GM19099 (cell line): ENCODE measurements around the gene CHST10.

Experiments used
- POLR2A ChIP-seq: IDR thresholded peaks from 3 replicates; pipeline ENCODE4 v1.6.1; 2011; ENCODE audit warnings: low read depth; ENCODE audit not compliant: insufficient read length; ENCODE audit errors: extremely low read depth

CHST10 gene

DNA sequence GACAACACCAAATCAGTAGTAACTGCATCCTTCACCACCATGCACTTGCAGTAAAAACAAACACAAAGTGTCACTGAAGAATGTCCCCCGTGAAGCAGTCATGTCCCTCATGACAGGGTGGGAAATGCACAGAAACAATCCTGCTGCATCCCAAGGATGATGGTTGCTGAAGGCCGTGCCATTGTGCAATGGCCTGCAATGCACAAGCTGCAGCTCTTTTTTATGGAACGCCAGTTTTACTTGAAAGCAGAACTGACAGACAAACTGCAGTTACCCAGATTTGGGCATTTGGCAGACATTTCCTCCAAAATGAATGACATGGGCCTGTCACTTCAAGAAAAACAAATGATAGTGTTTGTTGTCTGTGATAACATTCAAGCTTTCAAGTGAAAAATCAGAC lies 2.4 kb upstream of the CHST10 start:
- TF ChIP-seq POLR2A = no peak

DNA sequence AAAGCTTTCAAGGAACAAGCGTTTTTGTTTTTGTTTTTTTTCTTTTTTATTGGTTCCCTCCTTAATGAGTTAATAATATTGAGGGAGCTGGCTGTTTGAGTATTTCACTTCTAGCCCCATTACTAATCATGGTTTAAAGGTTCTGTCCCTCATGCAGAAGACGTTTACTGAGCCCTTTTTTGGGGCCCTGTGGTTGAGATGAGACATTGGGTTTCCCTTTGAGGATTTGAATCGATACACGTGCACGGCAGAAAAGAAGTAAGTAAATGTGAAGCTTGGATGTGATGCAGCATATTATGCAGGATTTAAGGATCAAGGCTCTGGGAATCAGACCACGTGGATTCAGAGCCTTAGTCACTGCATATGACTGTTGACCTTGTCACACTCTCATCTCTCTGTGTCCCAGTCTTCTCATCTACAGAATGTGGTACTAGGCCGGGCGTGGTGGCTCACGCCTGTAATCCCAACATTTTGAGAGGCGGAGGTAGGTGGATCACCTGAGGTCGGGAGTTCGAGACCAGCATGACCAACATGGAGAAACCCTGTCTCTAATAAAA lies 1.0 kb upstream of the CHST10 start:
- TF ChIP-seq POLR2A = no peak

DNA sequence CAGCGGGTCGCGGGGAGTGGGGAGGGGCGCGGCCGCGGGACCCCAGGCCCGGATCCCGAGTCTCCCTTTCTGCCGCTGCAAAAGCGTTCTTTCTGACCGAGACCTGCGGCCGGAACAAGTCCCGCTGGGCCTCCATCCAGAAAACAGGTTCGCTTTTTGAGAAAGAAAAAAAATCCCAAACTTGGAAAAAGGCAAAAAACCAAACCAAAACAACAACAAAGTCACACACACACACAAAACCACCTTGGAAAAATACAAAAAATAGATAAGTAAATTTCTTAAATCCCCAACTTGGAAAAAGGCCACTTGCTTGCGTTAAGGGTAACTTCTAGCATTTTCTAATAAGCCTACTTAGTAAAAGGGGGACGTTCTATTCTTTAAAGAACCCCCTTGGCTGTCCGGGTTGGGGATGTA lies 250 bp upstream of the CHST10 start:
- no peak for TF ChIP-seq POLR2A

DNA sequence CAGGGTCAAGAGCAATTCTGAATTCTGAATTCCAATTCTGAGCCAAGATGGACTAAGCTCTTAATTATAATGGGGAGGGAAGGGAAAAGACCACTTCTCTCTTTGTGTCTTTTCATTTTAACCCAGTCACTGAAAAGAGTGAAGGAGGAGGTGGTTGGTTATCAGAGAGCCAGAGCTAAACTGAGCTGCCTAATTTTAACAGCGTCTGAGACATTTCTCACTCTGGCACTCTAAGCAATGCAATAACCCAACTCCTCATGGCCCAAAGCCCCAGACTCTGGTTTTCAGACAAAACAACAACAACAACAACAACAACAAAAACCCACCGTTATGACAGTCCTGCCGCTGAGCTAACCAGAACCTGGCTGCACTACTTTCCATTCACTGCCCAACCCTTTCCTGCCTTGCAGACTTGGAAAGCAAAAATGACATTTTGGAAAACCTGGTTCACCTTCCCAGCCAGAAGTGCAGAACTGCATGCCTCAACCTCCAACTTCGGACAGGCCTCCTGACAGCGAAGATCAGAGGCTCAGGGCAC lies 1.0 kb downstream of the CHST10 start:
- no peak for TF ChIP-seq POLR2A

DNA sequence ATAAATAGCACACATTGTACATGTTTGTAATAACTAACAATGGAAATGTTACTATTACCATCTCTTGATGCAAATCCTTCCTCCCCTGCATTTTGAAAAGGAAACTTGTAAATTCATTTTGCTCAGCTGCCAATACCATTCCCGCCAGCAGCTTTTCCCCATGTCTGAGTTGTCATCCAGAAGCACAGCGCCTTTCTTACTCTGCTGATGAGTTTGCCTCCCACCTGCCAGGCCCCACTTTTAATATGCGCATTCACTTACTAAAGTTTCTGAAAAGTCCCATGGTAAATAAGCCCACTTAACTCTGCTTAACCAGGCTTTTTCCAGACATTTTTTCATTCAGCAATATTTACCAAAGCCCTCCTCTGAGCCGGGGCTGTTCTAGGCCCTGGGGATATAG lies 3.9 kb downstream of the CHST10 start:
- no peak for TF ChIP-seq POLR2A

DNA sequence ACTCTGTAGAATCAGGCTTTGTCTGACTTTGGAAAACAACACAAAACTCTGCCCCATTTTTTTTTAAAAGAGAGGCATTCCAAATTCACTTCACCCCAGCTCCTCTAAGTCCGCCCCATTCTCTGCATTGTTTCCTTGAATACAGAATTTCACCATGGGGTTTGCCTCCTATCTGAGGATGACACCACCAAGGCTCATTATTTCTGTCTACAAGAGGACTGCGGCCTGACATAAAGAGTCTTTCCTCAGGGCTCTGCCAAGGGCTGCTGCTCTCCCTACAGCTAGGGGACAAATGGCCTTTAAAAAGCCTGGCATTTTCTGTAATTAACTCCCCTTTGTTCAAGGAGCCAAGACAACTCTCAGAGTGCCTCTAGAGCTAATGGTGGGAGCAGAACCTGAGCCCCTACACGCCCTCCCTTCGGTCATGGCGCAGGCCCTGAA lies 4.6 kb downstream of the CHST10 start:
- no peak for TF ChIP-seq POLR2A

DNA sequence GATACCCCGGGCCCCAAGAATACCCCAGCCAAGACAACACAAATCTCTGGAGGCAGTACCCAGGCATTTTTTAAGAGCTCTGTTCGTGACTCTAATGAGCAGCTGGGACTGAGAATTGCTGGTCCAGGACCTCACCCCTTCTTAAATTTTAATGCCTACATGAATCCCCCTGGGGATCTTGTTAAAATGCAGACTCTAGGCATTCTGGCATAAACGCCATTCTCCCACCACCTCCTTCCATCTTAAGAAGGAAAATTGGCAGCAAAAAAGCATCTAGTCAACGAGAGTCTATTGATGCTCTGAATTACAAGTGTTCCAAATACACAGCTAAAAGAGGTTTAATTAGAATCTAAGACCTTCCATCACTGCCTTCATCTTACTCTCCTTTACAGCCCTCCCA lies 5.0 kb downstream of the CHST10 start:
- no peak for TF ChIP-seq POLR2A

DNA sequence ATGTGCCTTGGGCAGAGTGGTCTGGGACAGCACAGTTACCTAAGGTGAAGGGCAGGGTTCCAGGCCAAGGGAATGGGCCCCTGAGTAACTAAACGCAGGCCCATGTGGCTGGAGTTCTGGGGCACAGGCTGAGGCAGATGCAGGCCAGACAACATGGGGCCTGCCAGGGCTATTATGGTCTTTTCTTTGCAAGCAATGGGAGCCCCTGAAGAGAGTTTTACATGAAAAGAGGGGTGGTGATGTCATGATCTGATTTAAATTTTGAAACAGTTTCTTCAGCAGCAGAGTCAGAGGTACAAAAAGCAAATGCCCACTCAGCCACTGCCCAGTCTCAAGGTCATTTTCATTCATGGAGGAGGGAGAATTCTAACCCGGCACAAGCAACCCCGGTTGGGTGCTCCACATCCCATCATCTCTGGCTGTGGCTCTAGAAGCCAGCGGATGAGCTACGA lies 5.6 kb downstream of the CHST10 start:
- no peak for TF ChIP-seq POLR2A

DNA sequence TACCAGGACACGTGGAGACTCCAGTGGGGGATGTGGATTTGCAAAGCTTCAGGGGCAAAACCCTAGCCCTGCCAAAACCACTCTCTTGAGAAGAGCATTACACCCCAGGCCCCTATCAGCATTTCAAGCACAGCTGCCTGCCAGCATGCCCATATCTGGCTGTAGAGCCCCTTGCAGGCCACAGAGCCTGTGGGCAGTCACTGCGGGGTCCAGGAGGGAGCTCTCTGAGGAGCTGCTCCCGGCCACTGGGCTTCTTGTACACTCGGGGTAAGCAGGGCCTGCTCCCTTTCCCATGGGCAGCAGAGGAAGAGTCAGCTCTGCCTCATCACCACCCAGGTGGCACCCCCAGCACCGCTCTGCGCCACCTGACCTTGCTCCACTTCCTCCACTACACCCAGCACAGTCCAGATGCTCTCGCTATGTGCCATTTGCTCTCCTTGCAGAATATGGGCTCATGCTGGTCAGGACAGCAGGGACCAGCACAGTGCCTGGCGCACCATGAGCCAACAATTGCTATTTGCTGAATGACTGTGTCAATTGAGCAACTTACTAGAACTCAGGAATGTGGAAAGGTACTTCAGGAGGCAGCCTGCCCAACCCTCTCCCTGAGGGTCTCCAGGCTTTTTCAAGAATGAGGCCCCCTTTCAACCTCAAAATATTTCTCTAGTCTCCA lies 7.4 kb downstream of the CHST10 start:
- TF ChIP-seq POLR2A = no peak

DNA sequence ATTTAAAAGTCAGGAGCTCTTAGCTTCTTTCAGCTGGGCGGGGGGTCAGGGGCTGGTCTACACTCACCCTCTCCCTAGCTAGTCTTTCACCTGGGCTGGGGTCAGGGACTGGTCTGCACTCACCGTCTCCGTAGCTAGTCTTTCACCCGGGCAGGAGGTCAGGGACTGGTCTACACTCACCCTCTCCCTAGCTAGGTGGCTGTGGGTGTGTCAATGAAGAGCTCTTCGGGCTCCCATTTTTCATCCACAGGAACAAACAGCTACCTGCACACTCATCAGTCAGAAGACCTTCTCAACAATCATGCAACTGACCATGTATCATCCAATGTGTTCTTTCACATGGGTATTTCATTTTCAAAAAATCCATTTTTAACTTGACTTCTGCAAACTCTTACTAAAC lies 8.0 kb downstream of the CHST10 start:
- no peak for TF ChIP-seq POLR2A

DNA sequence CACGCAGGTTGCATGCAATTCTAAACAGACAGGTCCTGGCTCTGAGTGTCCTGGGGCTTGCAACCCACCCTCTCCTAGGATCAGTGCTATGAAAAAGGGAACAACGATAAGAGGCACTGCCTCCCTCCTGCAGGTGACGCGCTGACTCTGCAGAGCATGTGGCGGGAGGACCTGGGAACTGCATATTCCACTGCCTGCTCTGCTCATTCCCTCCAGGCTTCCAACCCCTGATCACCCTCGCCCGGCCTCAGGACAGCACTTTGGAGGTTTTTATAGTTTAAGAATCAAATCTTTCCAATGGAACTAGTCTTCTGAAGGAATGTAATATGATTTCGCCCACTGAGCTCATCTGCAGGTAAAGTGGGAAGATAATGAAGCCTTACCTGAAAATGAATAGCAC lies 8.5 kb downstream of the CHST10 start:
- TF ChIP-seq POLR2A = no peak

DNA sequence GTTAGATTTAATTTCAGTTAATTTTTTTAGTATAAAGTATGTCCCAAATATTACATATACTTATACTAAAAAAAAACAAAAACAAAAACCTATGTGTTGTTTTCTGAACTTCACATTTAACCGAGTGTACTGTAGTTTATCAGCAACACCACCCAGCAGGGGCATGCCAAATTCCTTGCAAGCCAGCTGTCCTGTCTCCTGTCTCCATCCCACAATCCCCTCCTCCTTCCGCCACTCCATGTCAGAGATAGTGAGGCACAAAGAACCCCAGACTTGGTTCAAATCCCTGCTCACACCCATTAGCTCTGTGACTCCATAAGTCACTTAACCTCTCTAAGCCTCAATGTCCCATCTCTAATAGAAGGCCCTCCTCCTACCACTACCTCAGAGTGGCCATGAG lies 9.4 kb downstream of the CHST10 start:
- TF ChIP-seq POLR2A = no peak

DNA sequence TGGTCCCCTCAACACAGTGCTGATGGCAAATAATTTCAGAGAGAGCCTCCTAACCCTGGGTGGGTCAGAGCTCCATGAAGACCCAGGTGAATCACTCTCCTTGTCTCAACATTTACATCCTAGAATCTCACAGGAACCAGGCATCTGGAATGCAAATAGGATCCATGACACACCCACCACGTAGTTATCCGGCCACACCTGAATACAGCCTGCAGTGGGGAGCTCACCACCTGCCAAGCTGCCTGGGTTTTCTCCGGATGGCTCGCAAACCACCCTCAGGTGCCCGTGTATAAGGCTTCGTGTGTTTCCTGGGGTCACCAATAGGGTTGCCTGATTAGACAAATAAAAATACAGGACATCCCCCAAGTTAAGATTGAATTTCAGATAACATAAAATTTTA lies 9.9 kb downstream of the CHST10 start:
- TF ChIP-seq POLR2A = no peak

DNA sequence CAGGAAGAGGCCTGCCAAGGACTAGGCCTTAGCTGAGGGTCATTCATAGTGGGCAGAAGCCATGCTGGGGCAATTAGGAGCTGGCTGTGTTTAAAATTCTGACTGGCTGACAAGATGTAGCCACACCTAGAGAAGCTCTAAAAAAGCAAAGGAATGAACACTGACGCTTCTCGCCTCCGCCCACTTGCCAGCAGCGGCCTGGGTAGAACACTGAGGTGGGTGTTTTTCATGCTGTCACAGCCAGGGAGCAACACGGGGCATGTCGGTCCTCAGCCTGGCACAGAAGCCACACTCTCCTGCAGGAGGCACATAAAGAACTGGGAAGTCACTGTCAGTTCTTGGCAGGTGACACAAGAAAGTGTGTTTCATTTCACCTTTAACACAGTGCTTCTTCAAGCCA lies 10.4 kb downstream of the CHST10 start:
- TF ChIP-seq POLR2A = no peak

DNA sequence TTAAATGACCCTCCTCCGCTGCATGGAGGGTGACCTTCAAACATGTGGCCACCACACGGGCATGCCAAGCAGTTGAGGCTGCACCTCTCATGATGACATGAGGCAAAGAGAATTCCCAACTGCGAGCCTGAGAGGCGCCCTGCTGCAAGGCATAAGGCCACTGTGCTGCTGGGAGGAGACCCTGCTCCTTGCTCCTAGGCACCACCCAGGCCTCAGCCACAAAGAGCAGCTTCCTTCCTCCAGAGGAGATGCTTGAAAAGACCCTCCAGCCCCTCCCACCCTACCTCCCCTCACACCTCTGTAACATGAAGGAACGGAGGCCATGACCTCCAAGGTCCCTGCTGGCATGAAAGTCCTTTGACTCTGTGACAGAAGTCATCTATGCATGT lies 11.4 kb downstream of the CHST10 start:
- no peak for TF ChIP-seq POLR2A

DNA sequence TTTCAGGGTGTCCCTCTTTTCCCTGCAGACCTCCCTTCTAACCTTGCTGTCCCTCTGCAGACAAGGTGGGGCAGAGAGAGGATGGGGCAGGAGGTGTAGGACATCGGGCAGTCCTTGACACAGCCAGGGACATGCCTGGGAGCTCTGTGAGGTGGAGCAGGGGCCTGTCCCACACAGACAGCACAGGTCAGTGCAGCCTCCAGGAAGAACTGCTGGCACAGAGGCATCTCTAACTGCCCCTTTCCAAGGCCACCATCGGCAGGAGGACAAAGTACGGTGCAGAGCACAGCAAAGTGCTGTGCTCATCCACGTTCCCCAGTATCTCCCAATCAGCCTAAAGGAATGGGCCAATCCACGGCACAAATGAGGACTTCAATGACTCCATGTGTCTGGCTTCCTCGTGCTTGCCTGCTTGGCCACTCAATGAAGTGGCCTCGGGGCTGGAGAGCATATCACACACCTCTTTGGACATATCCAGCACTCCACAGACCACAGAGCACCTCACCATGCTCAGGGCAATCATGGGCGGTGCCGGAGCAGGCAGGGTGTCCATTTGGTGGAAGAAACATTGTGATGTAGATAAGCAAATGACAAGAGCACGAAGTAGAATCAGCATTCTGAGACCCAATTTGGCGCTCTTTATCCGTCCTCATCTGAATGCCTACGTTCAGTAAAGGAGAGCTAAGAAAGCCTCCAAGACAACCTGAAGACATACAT lies 11.9 kb downstream of the CHST10 start:
- TF ChIP-seq POLR2A = no peak
